NB4 (cell line): Measurements from ENCODE around the gene MALRD1.

Source experiments
- DNase-seq: peaks from one replicate; pipeline ENCODE4 v3.0.0; 2010; ENCODE audit warnings: low read depth
- H3K4me3 ChIP-seq: one replicate; pipeline ENCODE4 v1.5.1; 2011; ENCODE audit warnings: mild to moderate bottlenecking, low read depth, low read length, moderate library complexity
- MAX ChIP-seq: IDR thresholded peaks from 2 replicates; pipeline ENCODE4 v1.6.1; 2011; ENCODE audit warnings: low read depth, low read length
- MYC ChIP-seq: IDR thresholded peaks from 2 replicates; pipeline ENCODE4 v1.6.1; 2011; ENCODE audit warnings: low read depth, low read length
- POLR2A ChIP-seq: IDR thresholded peaks from 2 replicates; pipeline ENCODE4 v1.6.1; 2011; ENCODE audit warnings: mild to moderate bottlenecking; ENCODE audit not compliant: insufficient read length; ENCODE audit errors: extremely low read depth
- TF ChIP-seq, protein P1 (sequence below): IDR thresholded peaks from one replicate; pipeline ENCODE4 v1.5.1; 2012; ENCODE audit warnings: low read depth, low read length

The MALRD1 gene

DNA sequence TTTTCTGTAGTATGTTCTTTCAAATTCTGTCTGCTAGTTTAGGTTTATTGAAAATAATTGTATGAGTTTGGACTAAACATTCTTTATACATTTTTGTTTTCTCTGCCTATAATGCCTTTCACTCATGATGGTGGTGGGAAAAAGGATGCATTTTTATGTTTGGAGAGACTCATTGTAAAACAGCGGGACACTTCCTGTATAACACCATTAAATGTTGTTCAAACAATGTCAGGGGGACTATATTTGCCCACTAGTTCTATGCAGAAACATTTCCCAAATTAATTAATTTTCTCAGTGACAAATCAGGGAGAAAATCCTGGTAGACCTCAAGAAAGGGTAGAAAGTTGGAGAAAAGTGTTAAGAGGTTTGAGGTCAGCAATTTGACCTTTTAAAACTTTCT is 207.7 kb downstream of the MALRD1 start:
- no peak for TF ChIP-seq POLR2A
- TF ChIP-seq, protein P1, sequence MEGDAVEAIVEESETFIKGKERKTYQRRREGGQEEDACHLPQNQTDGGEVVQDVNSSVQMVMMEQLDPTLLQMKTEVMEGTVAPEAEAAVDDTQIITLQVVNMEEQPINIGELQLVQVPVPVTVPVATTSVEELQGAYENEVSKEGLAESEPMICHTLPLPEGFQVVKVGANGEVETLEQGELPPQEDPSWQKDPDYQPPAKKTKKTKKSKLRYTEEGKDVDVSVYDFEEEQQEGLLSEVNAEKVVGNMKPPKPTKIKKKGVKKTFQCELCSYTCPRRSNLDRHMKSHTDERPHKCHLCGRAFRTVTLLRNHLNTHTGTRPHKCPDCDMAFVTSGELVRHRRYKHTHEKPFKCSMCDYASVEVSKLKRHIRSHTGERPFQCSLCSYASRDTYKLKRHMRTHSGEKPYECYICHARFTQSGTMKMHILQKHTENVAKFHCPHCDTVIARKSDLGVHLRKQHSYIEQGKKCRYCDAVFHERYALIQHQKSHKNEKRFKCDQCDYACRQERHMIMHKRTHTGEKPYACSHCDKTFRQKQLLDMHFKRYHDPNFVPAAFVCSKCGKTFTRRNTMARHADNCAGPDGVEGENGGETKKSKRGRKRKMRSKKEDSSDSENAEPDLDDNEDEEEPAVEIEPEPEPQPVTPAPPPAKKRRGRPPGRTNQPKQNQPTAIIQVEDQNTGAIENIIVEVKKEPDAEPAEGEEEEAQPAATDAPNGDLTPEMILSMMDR, result no peak
- no peak for TF ChIP-seq MAX
- no peak for TF ChIP-seq MYC
- DNase-seq, result no peak
- no peak overlapping the region for H3K4me3 ChIP-seq

- H3K4me3 ChIP-seq, result no peak overlapping the region
- no peak for DNase-seq
- TF ChIP-seq POLR2A (no peak), MYC (no peak), MAX (no peak)
- TF ChIP-seq, protein P1, result no peak
These were observed 214.7 kb downstream of the MALRD1 start for GRCh38 chr10:19263262-19263661.

GRCh38 chr10:19283285-19283684 is 234.7 kb downstream of the MALRD1 start:
- no peak for DNase-seq
- no peak overlapping the region for H3K4me3 ChIP-seq
- TF ChIP-seq POLR2A (no peak), MAX (no peak), MYC (no peak)
- TF ChIP-seq, protein P1, result no peak

DNA sequence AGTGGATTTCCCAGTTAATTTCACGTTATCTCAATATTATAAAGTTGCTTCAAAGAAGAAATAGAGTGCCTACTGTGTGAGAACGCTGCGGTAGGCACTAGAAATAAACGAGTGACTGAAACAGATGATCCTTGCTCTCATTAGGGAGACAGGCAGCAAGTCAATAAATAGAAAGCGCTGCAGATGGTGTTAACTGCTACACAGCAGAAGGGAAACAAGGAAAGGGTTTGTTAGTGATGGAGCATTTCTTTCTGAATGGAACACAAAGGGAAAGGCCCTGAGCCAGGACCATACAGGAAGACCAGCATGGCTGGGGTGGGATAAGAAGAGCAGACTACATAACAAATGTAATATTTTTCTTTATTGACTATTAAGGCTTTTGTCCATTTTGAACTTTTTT is 235.2 kb downstream of the MALRD1 start:
- DNase-seq, result no peak
- no peak for TF ChIP-seq POLR2A
- TF ChIP-seq MAX, result no peak
- TF ChIP-seq MYC, result no peak
- TF ChIP-seq, protein P1, result no peak
- H3K4me3 ChIP-seq, result no peak overlapping the region

GRCh38 chr10:19290770-19291169 is 242.2 kb downstream of the MALRD1 start:
- H3K4me3 ChIP-seq, result no peak overlapping the region
- TF ChIP-seq POLR2A, result no peak
- TF ChIP-seq, protein P1, result no peak
- no peak for TF ChIP-seq MYC
- TF ChIP-seq MAX, result no peak
- no peak for DNase-seq

DNA sequence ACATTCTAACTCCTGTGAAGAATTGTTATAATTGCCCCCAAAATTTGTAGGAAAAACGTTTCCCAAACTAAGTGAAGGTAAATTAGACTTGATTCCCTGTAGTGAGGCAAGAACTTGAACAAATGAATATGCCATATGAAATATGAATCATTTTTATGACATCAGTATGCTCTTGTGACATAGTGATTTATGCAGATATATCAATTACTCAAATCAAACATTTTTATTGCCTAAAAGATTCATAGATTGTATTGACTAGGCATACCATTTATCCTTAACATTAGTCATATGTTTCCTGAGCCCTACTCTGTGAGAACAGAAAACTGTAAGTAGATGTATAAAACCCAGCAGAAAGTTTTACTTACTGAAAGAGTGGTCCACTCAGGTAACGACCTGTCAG is 245.6 kb downstream of the MALRD1 start:
- H3K4me3 ChIP-seq, result no peak overlapping the region
- DNase-seq, result no peak
- TF ChIP-seq MYC (no peak), POLR2A (no peak), MAX (no peak)
- TF ChIP-seq, protein P1, result no peak
